Effector CD8-positive, alpha-beta T cell (primary cell): ENCODE data around the gene PCK2.
A peak's percentile ranks its signal among the peaks of the same experiment; 100 is the strongest.
"Not testable (repeated sequence)": the region's sequence is repeated elsewhere in the genome, so short reads cannot be mapped to it uniquely, and the experiment has no call there.

Source experiments
- DNase-seq: peaks from one replicate; lab custom pipeline; 2025; lab: John Stamatoyannopoulos, UW

PCK2 gene

DNA sequence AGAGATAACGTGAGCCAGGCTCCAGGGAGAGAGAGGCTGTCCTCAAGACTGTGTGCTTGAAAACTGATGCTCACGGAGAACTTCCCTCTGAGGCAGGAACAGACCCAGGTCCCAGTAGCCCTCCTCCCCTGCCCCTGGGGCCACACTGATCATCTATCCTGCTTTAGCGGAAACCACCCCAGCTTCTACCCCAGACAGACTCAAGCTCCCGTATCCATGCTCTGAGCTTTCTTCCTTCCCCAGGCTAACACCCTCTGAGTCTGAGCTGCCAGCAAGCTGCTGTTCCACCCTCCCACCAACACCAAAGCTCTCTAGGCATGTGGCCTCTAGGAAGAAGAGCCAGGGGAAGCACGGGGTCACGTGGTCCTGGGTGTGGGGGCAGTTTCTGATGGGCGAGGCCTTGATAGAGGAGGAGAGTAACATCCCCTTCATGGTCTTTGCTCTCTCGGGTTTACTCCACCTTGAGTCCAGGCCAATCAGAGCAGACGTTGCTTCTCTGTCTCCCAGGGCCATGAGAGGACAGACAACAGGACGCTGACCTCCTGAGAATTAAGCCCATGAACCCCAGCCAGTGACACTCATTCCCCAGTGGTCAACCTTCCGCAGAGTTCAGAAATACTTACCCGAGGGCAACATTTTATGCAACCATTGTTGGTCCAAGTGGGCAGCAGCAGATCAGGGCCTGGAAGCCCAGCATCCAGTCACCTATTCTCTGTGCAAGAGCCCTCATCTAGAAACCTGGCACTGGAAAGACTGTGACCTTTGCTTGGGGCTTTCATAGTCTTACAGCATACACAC, 1.4 kb downstream of the PCK2 start:
- DNase-seq, result no peak

DNA sequence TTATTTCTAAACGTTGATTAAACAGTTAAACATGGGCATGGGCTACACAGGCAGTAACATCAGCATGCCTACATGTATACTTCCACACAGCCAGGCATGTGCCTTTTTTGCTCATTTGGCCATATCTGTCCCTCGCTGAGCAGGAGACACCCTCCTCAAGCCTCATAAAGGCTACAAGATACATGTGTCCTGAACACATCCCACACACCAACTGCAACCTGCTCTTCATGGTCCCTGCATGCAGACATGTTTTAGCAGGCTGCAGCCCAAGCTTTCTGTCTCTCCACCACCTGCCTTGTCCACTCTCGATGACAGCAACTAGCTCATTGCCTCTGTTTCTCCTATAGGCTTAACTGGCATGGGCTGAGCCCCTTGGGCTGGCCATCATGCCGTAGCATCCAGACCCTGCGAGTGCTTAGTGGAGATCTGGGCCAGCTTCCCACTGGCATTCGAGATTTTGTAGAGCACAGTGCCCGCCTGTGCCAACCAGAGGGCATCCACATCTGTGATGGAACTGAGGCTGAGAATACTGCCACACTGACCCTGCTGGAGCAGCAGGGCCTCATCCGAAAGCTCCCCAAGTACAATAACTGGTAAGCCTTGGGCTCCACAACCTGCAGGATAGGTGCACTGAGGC, 2.6 kb downstream of the PCK2 start:
- DNase-seq, result no peak

DNA sequence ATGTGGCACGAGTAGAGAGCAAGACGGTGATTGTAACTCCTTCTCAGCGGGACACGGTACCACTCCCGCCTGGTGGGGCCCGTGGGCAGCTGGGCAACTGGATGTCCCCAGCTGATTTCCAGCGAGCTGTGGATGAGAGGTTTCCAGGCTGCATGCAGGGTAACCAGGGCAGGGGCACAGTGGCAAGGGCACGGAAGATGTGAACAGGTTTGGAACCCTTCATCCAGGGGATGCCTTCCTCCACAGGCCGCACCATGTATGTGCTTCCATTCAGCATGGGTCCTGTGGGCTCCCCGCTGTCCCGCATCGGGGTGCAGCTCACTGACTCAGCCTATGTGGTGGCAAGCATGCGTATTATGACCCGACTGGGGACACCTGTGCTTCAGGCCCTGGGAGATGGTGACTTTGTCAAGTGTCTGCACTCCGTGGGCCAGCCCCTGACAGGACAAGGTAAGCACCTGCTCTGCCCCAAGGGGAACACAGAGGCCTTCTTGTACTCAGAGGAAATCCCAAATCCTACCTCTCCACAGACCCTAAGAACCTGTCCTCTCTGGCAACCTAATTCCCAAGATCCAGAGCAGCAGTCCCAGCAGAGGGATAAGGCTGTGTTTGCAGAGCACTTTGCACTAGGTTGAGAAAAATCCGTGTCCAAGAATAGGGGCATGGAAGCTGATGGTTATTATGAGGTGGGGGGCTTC, 4.3 kb downstream of the PCK2 start:
- no peak for DNase-seq

DNA sequence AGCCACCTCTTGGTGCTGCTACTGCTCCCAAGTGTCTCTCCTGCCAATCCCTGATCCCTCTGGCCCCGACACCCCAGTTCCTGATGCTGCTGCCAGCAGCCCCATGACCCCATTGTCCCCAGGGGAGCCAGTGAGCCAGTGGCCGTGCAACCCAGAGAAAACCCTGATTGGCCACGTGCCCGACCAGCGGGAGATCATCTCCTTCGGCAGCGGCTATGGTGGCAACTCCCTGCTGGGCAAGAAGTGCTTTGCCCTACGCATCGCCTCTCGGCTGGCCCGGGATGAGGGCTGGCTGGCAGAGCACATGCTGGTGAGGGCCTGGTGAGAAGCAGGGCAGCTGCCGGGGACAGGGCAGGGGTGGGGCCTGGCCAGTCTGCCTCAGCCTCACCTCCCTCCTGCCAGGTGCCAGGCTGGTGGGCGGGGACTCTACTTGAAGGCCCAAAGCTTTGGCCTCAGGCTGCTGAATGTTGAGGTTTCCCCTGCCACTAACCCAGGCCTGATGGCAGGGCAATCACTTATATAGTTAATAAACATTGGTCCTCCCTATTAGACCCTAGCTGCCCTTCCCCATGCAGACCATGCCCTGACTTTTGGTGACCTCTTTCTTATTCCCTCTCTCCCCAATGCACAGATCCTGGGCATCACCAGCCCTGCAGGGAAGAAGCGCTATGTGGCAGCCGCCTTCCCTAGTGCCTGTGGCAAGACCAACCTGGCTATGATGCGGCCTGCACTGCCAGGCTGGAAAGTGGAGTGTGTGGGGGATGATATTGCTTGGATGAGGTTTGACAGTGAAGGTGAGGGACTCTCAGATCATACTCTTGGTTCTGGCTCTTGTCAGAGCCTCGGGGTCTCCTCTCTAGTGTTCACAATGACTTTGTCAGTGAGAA, 5.1 kb downstream of the PCK2 start:
- DNase-seq, result no peak

DNA sequence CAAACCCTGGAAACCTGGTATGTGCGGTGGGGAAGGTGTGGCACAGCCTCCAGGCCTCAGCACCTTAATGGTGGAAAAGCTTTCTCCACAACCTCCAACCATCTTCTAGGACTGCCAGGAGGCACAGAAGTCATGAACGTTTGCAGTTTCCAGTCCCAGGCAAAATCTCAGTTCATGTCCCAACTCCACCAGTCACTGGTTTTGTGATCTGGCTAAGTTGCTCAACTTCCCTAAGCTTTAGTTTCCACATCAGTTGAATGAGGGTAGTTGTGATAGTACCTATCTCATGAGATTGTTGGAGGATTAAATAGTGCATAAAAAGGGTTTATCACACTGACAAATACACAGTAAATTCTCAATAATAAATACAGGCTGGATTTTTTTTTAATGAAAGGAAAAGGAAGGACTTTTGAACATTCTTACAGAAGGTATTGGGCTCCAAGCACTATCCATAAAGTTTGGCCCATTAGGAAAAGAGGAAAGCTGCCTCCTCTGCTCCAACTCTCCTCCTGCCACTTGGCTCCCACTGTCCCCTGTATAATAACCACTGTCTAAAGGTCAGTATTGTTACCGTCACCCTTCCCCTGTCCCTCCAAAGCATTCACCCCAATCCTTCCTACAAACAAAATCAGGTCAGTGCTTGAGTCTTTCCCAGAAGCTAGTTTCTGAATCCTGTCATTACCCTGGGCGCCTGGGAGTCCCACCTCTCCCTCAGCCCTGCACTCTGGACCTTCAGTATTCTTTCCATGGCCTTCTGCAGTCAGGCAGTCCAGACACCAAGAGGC, 6.3 kb downstream of the PCK2 start:
- DNase-seq, result no peak

DNA sequence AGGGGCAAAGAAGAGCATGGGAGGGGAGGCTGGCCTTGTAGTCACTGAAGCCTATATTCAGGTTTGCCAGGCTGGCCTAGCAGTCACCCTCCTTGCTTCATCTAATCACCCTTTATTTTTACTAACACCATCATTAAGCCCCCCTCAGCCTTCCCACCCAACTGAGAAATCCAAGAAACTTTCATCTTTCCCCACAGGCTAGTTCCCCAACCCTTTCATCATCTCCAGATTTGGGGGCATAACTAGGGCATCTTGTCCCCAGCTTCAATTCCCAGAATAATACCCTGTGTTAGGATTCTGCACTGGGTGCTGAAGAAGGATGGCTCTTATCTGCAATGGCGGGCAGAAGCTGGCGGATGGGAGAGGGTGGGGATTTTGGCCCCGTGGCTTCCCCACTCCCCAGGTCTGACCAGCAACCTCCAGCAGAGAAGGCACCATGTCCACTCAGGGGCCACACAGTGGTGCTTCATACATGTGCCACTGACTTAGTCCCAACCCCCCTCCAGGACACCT, 6.9 kb downstream of the PCK2 start:
- no peak for DNase-seq

DNA sequence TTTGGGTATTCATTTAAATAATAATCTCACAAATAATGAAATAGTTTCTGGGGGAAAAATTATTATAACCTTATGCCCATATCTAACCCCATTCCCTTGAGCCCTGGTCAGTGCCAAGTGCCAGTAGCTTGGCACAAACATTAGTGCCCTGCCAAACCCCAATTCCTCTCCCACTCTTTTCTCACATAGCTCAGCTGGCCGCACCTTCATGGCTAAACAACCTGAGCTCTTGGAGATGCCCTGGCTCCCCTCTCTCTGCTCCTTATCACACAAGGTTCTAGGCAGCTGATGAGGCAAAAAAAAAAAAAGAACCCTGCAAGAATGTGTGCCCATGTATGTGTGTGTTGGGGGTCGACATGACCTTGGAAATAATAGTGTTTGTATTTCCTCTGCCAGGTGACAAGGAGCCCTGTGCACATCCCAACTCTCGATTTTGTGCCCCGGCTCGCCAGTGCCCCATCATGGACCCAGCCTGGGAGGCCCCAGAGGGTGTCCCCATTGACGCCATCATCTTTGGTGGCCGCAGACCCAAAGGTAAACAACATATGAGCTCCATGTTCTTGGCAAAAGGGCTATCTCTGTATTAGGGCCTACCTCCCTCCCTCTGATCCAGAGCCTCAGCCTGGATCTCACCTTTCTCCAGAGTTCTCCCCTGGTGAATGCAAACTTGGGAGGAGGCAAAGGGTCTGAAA, 8.4 kb downstream of the PCK2 start:
- DNase-seq, result no peak

DNA sequence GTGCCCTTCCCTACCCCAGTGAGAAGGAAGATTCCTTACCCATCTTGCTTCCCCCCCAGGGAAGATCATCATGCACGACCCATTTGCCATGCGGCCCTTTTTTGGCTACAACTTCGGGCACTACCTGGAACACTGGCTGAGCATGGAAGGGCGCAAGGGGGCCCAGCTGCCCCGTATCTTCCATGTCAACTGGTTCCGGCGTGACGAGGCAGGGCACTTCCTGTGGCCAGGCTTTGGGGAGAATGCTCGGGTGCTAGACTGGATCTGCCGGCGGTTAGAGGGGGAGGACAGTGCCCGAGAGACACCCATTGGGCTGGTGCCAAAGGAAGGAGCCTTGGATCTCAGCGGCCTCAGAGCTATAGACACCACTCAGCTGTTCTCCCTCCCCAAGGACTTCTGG, 9.3 kb downstream of the PCK2 start:
- DNase-seq, result no peak

DNA sequence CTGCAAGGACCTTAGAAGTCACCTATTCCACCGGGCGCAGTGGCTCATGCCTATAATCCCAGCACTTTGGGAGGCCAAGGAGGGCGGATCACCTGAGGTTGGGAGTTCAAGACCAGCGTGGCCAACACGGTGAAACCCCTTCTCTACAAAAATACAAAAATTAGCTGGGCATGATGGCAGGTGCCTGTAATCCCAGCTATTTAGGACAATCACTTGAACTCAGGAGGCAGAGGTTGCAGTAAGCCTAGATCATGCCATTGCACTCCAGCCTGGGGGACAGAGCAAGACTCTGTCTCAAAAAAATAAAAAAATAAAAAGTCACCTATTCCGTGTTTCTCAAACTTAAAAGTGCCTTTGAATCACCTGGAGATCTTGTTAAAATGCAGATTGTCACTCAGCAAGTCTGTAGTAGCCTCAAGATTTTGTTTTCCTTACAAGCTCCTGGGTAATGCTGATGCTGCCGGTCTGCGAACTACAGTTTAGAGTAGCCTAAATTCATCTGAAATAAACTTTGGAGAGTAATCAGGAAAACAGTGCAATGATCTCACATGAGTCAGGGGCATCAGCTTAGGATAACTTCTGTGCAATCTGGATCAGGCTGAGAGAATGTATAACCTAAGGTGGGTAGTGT, 11.6 kb downstream of the PCK2 start:
- not testable (repeated sequence) for DNase-seq

DNA sequence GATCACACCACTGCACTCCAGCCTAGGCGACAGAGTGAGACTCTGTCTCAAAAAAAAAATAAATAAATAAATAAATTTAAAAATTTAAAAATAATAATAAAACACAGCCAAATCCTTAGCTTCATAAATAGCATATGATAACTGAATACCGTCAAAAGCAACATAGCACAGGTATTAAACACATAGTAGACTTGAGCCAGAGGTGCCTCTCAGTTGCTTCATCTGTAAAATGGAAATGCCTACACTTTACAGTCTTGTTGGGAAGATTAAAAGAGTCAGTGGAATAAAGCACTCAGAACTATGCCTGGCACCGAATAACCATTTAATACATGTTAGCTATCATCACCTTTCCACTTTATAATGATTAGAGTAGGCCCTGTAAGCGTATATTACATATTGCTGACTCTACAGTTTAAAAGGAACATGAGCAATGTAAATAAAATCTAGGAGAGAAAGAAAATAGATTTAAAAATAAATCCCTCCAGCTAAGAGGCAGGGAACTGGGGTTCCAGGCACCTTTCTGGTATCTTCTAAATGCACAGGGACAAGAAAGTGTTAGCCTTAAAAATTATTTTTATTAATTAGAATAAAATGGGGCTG, 12.7 kb downstream of the PCK2 start:
- no peak for DNase-seq

DNA sequence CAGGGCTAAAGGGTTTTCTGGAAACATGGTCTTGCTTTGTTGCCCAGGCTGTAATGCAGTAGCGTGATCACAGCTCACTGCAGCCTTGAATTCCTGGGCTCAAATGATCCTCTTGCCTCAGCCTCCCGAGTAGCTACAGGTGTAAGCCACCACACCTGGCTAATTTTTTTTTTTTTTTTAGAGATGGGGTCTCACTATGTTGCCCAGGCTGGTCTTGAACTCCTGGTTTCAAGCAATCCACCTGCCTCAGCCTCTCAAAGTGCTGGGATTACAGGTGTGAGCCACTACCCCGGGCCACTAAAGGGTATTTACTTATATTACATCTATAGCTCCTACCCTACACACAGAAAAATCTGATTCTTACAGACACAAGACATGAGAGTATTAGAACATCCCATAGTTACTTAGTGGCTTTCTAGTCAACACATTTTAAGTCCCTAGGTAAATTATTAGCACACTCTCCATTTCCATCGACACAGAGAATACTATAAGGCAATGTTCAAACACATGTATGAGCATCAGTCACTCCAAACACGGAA, 14.3 kb downstream of the PCK2 start:
- DNase-seq, result no peak

DNA sequence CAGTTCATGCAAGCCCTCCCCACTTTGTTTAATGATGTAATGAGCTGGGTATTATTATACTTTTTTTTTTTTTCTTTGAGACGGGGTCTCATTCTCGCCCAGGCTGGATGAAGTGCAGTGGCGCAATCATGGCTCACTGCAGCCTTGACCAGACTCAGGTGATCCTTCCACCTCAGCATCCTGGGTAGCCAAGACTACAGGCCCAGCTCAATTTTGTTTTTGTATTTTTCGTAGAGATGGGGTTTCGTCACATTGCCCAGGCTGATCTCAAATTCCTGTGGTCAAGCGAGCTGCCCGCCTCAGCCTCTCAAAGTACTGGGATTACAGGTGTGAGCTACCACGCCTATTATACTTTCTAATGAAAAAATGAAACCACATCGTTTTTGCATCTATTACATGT, 15.9 kb downstream of the PCK2 start:
- DNase-seq, result no peak

DNA sequence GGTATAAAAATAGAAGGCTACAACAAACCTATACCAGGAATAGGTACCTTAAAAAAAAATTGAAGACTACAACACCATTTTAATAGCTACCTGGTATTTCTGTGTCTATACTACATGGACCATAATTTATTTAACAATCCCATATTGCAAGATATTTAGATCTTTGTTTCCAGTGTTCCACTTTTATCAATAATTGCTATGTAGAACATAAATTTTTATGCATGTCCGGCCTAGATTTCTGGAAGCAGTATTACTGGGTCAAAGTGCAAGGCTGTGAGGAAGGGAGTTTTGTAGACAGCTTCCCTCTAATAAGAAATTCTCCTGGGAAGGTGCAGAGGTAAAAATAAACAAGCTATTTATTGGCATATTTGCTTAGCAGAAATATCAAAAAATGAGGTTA, 16.4 kb downstream of the PCK2 start:
- no peak for DNase-seq

DNA sequence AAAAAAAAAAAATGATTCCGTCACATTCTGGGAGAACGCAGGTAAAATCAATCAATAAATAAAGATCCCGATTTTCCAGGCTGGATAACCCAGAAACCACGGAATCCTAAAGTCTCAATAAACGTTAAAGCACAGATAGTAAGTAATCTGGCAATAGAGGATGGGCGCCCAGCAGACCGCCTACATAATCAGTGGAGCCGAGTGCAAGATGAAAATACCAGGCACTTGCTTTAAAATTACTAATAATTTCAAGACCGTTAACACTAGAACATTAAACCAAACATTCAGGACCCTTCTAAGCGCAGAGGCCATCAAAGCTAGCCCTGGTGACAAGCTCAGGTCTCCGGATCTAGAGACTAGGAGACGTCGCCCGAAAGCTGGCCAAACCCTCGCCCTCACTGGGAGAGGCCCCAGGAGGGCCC, 19.3 kb downstream of the PCK2 start:
- DNase-seq, result no peak

DNA sequence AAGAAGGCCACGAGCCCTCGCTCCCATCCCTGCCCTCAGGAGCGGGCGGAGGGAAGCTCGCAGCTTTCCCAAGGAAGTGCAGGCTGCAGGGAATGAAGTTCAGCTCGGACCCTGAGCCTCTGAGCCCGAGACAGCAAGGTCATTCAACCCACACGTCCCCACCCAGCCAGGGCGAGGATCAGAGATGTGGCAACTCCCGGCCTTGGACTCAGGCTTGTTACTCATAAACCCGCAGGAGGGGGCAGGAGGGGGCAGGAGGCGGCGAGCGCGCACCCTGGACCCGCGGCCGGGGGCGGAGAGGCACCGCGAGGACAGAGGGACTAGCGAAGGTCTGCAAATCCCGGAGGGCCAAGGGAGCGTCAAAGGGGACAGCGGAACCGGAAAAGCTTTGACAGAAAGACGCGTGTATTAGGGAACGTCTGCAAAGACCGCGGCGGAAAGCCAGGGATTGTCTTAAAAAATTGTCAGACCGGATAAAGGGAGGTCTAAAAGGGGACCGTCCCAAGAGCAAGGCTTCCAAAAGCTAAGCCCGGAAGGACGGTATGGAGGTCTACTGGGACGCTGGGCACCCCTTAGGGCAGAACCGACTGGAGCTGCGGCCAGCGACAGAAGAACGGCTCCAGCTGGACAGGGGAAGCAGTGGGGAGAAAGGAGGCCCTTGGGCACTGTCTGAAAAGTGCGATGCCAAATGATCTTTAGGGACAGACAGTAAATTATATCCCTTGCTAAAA, 19.9 kb downstream of the PCK2 start:
- DNase-seq, result peak; percentile 66

DNA sequence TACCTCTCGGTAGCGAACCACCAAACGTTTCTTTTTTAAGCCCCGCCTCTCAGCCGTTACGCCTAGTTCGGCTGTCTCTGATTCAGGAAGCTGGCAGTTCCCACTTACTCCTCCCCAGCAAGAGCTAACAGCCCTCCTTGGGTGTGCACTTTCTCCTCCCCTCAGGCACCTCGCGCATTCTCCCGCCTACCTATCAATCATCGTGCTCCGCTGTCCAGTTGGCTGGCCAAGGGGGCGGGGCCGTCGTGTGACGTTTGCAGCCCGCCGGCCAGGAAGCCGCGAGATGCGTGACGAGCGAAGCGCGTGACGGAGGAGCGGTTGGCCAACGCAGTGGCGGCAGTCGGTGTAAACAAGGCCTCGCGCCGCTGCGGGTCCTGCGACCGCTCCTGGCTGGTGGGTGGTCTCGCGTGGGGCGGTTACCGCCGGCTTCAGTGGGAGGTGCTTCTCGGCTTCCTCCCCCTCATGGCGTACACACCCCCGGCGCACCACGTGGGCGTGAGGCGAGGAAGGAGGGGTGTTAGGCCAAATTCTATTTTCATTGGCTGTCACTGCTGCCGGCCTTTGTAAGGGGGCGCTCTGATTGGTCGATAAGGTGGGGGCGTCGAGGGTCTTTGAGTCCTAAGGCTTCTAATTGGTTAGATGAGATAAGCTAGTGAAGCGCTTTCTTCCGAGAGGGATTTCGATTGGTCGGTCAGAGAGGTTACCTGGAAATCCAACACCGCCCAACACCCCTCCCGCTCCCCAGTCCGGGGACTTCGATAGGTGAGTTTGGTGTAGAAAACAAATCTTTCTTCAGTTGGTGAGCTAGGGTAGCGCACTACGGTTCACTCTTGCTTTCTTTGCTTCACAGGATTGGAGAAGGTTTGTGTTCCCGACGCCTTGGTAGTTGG, 20.7 kb downstream of the PCK2 start, which contains the start of the genes DCAF11 and NRL:
Gene DCAF11 (plus strand): TSS at position 246 of the 890 bp plus-strand sequence. CDS start 818 bp downstream, outside the sequence.
Gene NRL (minus strand): TSS at position 418 of the 890 bp plus-strand sequence. CDS start 32,101 bp downstream, outside the sequence.
- peak; percentile 97 for DNase-seq
